HG03469 (cell line): ENCODE data around the gene B4GALT5.
"Not testable (repeated sequence)": the region's sequence is repeated elsewhere in the genome, so short reads cannot be mapped to it uniquely, and the experiment has no call there.

ENCODE experiments used
- ATAC-seq: cut with Tn5 transposase; IDR thresholded peaks from one replicate; pipeline ENCODE4 v1.9.1; 2021; ENCODE audit warnings: mild to moderate bottlenecking, moderate library complexity, moderate number of reproducible peaks; ENCODE audit not compliant: unreplicated experiment

Gene B4GALT5

GRCh38 chr20:49713753-49714712, at the start of gene B4GALT5:
B4GALT5 (minus strand) TSS chr20:49713878; CDS start chr20:49713690, 188 bp downstream.
- ATAC-seq: no peak

- no peak for ATAC-seq
Observed at GRCh38 chr20:49762940-49763766, 49.5 kb upstream of the B4GALT5 start.

DNA sequence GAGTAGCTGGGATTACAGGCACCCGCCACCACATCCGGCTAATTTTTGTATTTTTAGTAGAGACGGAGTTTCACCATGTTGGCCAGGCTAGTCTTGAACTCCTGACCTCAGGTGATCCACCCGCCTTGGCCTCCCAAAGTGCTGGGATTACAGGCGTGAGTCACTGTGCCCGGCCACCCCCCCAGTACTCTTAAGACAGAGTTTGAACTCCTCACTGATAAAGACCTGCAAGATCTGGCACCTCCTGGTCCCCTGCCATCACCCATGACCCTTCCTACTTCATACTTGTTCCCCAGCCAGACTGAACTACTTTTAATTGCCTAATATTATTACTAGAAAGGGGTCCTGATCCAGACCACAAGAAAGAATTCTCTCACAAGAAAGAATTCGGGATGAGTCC, 48.2 kb upstream of the B4GALT5 start:
- ATAC-seq: not testable (repeated sequence)

GRCh38 chr20:49759266-49759950, 45.7 kb upstream of the B4GALT5 start:
- no peak for ATAC-seq

DNA sequence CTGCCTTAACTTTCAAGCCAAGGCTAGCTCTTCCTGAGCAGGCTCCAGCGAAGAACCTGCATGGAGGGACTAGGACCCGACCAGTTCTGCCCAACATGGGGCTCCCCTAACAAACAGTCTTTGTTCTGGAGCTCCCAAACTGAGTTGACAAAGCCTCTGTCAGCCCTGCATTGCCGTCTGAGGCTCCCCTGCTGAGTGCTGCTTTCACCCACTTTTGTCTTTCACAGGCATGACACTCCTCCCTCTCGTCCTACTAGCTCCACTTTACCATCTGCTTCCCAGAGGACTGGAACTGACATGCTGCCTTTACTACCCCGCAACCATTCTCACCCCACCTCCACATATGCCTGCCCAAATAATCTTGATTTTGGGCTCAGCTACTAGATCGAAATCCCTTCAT, 45.1 kb upstream of the B4GALT5 start:
- no peak for ATAC-seq

- no peak for ATAC-seq
Observed at GRCh38 chr20:49757597-49757996, 43.9 kb upstream of the B4GALT5 start.

- no peak for ATAC-seq
Observed at GRCh38 chr20:49756241-49756640, 42.6 kb upstream of the B4GALT5 start.

DNA sequence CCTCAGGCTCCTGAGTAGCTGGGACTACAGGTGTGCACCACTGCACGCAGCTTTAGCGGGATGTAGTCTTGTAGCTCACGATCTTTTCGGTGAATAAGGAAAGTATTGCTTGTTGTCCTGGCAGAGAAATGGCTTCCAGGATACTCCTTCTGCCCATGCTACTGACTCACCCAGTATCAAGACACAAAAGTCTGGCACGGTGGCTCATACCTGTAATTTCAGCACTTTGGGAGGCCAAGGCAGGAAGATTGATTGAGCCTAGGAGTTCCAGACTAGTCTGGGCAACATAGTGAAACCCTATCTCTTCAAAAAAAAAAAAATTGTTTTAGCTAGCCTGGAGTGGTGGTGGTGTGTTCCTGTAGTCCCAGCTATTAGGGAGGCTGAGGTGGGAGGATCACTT, 40.9 kb upstream of the B4GALT5 start:
- ATAC-seq: no peak

GRCh38 chr20:49753133-49753532, 39.5 kb upstream of the B4GALT5 start:
- ATAC-seq: no peak

GRCh38 chr20:49752201-49752903, 38.7 kb upstream of the B4GALT5 start:
- ATAC-seq: no peak

- no peak for ATAC-seq
Observed at GRCh38 chr20:49751397-49751736, 37.7 kb upstream of the B4GALT5 start.

GRCh38 chr20:49750611-49751396, 37.1 kb upstream of the B4GALT5 start:
- ATAC-seq: no peak

DNA sequence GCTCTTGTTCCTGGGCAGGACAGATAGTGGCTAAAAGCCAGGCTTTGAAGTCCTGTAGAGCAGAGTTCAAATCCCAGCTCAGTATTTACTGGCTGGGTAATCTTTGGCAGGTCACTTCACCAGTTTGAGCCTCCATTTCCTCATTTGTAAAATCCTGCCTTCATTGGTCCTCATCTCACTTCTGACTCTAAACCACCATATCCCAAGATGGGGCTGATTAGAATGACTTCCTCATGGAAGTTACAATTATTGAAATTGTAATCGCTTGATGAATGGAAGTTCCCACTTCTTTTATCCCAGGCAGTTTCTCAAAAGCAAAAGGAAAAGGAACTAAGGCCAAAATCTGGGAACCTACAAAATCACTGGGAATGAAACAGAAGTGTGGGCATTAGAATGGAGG, 35.9 kb upstream of the B4GALT5 start:
- no peak for ATAC-seq

DNA sequence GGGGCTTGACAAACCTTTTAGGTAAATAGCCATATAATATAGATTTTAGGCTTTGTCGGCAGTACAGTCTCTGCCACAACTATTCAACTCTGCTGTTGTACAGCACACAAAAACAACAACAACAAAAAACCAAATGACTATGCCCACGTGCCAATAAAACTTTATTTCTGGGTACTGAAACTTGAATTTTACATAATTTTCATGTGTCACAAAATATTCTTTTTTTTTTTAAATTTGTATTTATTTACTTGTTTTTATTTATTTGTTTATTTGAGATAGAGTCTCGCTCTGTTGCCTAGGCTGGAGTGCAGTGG, 34.8 kb upstream of the B4GALT5 start:
- ATAC-seq: no peak

DNA sequence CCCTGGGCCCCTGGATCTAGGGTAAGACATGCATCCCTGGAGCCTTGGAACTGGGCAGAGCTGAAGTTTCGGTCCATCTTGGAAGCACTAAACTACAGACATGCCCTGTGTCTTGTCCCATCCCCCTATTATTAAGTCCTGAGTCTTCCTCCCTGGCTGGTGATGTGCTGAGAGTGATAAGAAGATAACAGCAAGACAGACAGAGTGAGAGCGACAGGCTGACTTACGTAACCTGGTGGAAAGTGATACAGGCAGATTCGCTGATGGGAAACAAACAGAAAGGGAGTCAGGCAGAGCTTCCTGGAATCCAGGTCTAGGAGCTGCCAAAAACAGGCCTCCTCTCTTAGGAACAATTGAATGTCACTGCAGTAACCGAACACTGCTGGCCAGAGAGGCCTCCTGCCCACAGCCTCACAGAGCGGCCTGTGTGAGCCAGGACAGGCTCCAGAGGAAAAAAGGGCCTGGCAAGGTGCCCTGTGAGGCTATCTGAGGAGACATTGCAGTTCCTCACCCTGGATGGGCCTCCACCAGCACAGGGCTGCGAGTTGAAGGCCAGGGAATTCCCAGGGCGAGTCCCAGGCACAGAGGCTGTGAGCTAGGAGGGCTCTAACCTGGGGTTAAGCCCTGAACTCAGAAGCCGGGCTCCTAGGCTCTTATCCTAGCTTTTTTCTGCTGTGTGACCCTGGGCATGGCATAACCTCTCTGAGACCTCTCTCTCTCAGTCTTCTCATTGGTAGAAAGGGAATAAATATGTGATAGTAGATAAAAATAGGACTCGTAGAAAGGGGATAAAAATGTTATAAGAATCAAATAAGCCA, 34.2 kb upstream of the B4GALT5 start:
- ATAC-seq: no peak

GRCh38 chr20:49742948-49743347, 29.3 kb upstream of the B4GALT5 start:
- no peak for ATAC-seq

DNA sequence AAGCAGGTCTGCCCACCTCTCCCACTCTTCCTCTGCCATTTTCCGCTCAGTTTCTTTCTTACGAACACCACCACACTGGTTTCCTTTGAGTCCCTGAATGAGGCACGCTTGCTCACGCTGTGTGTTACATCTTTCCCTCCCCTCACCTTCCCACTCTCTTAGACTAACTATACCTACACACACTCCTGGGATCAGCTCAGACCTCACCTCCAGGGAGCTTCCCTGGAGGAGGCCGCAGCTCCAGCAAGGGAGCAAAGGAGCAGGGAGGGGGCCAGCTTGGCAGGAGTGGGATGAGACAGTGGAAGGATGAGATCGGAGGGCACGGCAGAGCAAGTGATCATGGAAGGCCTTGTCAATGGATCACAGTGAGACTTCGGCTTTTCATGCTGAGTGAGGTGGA, 28.3 kb upstream of the B4GALT5 start:
- ATAC-seq: no peak

DNA sequence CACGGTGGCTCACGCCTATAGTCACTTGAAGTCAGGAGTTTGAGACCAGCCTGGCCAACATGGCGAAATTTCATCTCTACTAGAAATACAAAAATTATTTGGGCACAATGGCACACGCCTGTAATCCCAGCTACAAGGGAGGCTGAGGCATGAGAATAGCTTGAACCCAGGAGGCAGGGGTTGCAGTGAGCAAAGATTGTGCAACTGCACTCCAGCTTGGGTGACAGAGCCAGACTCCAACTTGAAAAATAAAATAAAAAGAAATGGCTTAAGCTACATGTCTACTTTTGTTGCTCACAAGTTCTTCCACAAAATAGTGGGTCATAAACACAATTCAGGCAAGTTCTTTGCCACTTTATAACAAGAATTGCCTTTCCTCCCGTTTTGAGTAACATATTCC, 27.1 kb upstream of the B4GALT5 start:
- ATAC-seq: no peak

DNA sequence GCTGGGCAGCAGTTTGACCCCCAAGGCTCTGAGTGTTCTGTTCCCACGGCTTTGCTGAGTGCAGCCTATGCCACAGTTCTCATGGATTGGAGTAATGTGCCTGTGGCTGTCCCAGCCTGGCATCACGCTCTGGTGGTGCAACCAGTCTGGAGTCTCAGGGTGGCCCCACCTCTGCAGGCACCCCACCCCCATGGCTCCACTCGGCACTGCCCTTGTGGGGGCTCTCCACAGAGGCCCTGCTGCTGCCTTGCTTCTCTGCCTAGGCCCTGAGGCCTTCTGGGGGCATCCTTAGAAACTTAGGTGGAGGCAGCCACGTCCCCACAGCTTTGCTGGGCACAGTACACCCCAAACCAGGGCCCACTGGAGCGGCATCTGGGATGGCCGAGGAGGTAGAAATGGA, 25.4 kb upstream of the B4GALT5 start:
- ATAC-seq: no peak
